Mammary epithelial cell (primary cell): ENCODE measurements around the gene TNFSF13.

Experiments used
- EZH2 ChIP-seq: IDR thresholded peaks from 2 replicates; pipeline ENCODE4 v1.6.1; 2012; ENCODE audit warnings: low read length, inconsistent platforms, borderline replicate concordance
- TF ChIP-seq, protein P1 (sequence below), 2 donors: IDR thresholded peaks in 1 of 2; conservative IDR thresholded peaks in 1 of 2; 2 replicates each; pipeline ENCODE4 v1.5.1; 2011 to 2012; ENCODE audit warnings: inconsistent platforms in 2 of 2, low read length in 2 of 2, mild to moderate bottlenecking in 2 of 2, control low read depth in 1 of 2, low read depth in 1 of 2; ENCODE audit not compliant: insufficient read depth in 1 of 2; ENCODE audit errors: extremely low read depth in 1 of 2

DNA sequence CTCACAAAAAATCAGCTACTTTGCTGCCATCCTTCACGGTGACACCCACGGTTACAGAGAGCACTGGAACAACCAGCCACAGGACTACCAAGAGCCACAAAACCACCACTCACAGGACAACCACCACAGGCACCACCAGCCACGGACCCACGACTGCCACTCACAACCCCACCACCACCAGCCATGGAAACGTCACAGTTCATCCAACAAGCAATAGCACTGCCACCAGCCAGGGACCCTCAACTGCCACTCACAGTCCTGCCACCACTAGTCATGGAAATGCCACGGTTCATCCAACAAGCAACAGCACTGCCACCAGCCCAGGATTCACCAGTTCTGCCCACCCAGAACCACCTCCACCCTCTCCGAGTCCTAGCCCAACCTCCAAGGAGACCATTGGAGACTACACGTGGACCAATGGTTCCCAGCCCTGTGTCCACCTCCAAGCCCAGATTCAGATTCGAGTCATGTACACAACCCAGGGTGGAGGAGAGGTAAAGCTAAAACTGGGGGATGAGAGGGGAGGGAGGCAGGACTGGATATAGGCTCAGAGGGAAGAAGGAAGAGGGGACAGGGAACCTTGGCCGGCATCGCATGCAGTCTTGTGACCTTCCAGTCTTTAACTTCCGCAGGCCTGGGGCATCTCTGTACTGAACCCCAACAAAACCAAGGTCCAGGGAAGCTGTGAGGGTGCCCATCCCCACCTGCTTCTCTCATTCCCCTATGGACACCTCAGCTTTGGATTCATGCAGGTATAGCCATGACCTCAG, 21.5 kb downstream of the TNFSF13 start:
- TF ChIP-seq EZH2 = no peak
- TF ChIP-seq, protein P1, sequence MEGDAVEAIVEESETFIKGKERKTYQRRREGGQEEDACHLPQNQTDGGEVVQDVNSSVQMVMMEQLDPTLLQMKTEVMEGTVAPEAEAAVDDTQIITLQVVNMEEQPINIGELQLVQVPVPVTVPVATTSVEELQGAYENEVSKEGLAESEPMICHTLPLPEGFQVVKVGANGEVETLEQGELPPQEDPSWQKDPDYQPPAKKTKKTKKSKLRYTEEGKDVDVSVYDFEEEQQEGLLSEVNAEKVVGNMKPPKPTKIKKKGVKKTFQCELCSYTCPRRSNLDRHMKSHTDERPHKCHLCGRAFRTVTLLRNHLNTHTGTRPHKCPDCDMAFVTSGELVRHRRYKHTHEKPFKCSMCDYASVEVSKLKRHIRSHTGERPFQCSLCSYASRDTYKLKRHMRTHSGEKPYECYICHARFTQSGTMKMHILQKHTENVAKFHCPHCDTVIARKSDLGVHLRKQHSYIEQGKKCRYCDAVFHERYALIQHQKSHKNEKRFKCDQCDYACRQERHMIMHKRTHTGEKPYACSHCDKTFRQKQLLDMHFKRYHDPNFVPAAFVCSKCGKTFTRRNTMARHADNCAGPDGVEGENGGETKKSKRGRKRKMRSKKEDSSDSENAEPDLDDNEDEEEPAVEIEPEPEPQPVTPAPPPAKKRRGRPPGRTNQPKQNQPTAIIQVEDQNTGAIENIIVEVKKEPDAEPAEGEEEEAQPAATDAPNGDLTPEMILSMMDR (conservative IDR thresholded peaks at IDR 0.05 in 1 of 2, IDR thresholded peaks at IDR 0.05 in 1 of 2; ENCODE audit: extremely low read depth in 1 of 2, insufficient read depth in 1 of 2, low read depth in 1 of 2, low read length in 2 of 2) = no peak
